HG03558 (cell line): ENCODE measurements around the gene ZNF79.

Experiments used
- ATAC-seq: cut with Tn5 transposase; IDR thresholded peaks from one replicate; pipeline ENCODE4 v1.9.1; 2021; ENCODE audit warnings: moderate number of reproducible peaks; ENCODE audit not compliant: unreplicated experiment; ENCODE audit errors: extremely low read depth

ZNF79 gene

GRCh38 chr9:127397646-127398274, 26.4 kb upstream of the ZNF79 start:
- no peak for ATAC-seq

DNA sequence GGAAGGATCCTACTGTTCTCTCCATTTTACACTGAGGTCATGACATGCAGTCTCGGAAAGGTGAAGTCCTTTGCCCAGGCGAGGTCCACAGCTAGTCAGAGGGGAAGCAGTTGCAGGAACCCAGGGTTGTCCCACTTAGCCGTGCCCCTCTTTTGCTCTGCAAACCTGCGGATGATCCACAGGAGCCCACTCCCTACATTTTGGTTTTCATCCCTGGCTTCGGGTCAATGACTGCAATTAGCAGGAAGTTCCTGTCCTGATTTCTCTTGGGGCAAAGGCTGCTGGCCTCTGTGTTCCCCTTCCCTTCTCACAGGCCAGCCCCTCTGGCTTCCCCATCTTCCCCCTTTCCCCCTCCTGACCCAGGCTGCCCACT, 25.9 kb upstream of the ZNF79 start:
- no peak for ATAC-seq

GRCh38 chr9:127398715-127399400, 25.3 kb upstream of the ZNF79 start:
- no peak for ATAC-seq

DNA sequence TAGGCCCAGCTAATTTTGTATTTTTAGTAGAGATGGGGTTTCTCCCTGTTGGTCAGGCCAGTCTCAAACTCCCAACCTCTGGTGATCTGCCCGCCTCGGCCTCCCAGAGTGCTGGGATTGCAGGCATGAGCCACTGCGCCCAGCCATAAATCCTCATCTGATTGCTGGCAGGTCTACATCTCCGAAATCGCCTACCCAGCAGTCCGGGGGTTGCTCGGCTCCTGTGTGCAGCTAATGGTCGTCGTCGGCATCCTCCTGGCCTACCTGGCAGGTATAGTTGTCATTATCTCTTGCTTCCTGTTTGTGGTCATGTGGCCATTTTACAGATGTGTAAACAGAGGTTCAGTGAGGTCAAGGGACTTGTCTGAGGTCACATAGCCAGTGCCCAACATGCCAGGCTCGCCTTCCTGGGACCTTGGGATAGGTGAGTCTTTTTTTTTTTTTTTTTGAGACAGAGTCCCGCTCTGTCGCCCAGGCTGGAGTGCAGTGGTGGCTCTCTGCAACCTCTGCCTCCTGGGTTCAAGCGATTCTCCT, 24.4 kb upstream of the ZNF79 start:
- ATAC-seq: no peak

DNA sequence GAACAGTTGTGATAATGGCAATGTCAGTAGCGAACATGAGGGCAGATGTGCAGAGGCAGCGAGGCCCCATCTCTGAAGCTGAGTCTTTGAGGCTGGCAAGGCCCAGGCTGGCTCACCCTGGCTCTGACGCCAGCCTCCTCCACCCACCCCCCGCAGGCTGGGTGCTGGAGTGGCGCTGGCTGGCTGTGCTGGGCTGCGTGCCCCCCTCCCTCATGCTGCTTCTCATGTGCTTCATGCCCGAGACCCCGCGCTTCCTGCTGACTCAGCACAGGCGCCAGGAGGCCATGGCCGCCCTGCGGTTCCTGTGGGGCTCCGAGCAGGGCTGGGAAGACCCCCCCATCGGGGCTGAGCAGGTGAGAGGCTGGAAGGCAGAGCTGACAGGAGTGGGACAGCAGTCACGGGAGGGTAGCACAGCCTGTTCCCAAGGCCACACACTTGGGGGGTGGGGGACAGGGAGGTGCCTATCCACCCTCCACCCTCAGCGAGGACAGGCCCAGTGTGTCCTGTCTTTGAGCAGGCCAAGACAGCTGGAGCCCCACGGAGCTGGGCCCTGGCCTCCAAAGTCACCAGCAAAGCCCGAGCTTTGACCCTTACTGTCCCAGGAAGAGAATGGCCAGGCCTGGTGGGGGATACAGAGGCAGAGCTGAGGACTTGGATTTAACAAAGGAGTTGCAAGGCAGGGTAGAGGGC, 21.6 kb upstream of the ZNF79 start:
- no peak for ATAC-seq

GRCh38 chr9:127403507-127404192, 20.5 kb upstream of the ZNF79 start:
- ATAC-seq: no peak

GRCh38 chr9:127404631-127405030, 19.6 kb upstream of the ZNF79 start:
- ATAC-seq: no peak

- ATAC-seq: no peak
Measured at GRCh38 chr9:127405344-127406125, 18.6 kb upstream of the ZNF79 start.

DNA sequence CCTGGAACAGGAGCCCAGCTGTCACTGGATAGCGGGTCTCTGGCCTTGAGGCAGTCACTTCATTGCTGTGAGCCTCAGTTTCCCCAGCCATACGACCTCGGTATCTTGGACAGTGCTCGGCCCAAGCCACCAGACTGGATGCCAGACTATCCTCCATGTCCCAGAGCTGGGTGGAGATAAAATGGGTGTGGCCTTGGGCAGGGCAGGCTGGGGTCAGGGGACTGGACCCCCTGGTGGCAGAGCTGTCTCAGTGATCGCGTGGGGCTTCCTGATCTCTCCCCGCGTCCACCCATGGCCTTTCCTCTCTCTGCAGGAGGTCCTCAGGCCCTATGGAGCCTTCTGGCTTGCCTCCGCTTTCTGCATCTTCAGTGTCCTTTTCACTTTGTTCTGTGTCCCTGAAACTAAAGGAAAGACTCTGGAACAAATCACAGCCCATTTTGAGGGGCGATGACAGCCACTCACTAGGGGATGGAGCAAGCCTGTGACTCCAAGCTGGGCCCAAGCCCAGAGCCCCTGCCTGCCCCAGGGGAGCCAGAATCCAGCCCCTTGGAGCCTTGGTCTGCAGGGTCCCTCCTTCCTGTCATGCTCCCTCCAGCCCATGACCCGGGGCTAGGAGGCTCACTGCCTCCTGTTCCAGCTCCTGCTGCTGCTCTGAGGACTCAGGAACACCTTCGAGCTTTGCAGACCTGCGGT, 17.2 kb upstream of the ZNF79 start:
- ATAC-seq: no peak

DNA sequence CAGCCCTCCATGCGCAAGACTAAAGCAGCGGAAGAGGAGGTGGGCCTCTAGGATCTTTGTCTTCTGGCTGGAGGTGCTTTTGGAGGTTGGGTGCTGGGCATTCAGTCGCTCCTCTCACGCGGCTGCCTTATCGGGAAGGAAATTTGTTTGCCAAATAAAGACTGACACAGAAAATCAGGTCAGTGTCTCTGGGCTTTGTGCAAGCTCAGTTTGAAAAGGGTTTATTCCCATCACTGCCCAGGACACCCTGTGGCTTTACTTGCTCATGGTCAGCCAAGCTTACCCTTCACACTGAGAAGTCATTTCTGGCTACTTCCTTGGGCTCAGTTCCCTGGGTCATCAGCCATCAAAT, 16.7 kb upstream of the ZNF79 start:
- no peak for ATAC-seq

DNA sequence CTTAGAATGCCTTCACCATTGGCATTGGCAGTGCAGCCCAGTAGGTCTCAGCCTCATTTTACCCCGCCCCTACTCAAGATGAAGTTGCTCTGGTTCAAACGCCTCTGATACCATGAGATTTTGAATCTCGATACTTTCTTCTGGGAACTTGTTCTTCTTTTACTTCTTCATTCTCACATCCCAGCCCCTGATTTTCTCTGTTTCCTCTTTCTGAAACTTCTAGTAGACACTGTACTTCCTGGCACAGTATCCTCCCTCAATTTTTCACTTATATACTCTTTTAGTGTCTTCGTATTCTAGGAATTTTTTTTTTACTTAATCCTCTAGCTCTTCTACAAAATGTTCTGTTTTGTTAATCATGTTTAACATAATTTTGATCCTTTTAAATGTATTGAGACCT, 13.1 kb upstream of the ZNF79 start:
- ATAC-seq: no peak

DNA sequence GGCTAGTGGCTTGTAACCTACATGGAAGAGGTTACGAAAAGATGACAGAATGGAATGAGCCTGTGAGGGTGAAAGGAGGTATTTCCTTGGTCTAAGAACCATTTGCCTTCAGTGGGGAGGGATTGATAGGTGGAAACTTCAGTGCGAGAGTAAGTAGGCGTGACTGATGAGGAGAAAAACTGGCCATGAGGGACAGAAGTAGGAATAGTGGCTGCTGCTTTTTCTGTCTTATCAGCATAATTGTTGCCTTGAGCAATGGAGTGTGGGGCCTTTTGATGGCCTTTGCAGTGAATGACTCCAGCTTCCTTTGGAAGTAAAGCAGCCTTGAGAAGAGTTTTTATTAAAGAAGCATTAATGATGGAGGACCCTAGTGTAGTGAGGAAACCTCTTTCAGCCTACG, 9.0 kb upstream of the ZNF79 start:
- ATAC-seq: no peak

GRCh38 chr9:127415657-127416056, 8.5 kb upstream of the ZNF79 start:
- ATAC-seq: no peak

GRCh38 chr9:127417131-127418036, 6.8 kb upstream of the ZNF79 start:
- no peak for ATAC-seq

- ATAC-seq: no peak
Measured at GRCh38 chr9:127418037-127418471, 6.1 kb upstream of the ZNF79 start.

DNA sequence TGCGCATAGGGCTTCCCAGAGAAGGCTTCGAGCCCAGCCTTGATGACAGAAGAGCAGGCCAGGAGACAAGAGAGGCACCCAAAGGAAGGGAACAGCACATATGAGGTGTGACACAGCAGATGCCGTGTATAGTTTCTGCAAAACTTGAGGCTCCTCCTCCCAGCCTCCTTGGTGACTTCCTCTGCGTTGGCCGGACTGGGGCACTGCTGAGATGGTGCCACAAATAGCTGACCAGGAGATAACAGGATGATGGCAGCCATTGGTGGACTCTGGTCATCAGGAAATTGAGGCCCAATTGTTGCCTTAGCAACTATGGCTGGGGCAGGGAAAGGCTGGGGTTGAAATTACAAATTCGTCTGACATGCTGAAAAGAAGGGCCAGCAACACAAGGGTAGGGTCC, 4.8 kb upstream of the ZNF79 start:
- ATAC-seq: no peak

- no peak for ATAC-seq
Measured at GRCh38 chr9:127421057-127421456, 3.1 kb upstream of the ZNF79 start.

- no peak for ATAC-seq
Measured at GRCh38 chr9:127422133-127422782, 1.9 kb upstream of the ZNF79 start.
